Medulla oblongata (tissue), 1 donor: ENCODE results near the gene CTNS.

ENCODE experiments used
- DNase-seq: peaks from one replicate; pipeline ENCODE4 v3.0.0-alpha.2; 2015; ENCODE audit errors: extremely low spot score

Gene CTNS

DNA sequence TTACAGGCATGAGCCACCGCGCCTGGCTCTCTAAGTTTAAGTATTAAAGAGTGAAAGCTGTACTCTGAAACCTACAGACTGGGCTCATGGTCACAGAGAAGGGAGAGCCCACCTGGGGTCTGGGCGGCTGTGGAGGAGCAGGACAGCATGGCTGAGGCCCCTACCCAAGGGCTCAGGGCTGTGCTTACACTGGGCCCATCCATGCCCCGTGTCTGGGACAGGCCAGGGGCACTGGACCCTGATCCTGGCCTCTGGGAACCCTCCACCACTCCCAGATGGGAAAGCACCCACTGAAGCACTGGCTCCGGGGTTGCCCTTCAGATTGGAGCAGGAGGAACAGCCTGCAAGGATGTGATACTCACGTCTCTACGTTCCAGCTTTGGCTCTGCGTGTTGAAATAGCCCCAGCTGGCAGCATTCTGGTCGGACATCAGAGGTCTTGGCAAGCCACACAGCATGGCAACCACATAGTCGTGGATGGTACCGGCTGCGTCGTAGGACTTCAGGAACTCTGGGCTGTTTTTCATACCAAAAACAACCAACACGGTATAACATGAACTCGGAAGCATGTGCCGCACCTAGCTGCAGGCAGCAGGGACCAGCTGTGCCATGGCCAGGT, 13.5 kb upstream of the CTNS start:
- DNase-seq, result no peak

DNA sequence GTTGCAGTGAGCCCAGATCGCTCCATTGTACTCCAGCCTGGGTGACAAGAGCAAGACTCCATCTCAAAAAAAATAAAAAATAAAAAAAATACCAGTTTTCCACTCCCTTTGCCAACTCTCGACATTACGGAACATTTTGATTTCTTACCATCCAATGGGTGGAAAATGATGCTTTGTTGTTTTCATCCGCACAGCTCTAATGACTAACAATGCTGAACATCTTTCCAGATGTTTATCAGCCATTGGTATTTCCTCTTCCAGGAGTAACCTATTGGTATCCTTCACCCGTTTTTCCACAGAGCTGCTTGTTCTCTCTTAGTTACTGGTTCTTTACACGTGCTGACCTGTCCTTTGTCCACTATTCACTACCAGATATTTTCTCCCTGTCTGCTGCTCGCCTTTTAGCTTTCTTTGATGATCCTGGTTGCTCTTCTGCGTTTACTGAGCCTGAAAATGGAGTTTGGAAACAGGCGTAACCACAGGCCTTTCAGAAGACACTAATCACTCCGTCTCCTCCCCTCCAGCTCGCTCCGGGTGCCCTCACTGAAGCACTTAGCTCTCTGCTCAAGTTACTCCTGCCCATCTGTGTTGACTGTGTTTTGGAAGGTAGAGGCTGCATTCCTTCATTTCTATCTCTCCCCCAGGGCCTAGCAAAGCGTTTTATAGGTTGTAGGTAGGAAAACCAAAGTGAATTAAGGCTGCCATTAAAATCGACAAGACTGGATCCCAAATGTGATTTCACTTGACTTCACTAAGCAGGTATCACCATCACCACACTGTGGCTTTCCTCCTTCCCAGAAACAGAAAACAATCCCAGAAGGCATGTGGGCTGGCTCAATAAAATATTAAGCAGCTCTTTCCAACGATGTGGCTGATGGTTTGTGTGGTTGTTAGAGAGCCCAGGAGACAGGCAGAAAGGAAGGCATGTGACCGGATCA, 9.5 kb upstream of the CTNS start:
- DNase-seq, result no peak

DNA sequence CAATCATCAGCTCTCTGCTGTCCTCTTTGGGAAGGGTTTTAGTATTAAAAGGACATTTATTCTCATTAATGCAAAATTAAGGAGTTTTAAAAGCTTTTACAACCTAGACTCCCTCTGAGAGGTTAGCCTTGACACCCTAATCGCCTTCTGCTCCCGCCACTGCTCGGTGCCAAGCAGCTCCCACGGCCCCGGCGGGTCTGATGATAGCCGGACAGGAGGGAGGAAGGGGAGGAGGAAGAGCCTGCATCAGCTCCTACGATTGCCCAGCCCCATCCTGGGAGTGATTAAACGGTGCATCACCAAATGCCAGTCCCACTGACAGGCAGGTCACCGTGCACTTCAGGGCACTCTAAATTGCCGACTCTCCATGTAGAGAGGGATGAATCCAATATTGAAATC, 8.8 kb upstream of the CTNS start:
- DNase-seq, result no peak

DNA sequence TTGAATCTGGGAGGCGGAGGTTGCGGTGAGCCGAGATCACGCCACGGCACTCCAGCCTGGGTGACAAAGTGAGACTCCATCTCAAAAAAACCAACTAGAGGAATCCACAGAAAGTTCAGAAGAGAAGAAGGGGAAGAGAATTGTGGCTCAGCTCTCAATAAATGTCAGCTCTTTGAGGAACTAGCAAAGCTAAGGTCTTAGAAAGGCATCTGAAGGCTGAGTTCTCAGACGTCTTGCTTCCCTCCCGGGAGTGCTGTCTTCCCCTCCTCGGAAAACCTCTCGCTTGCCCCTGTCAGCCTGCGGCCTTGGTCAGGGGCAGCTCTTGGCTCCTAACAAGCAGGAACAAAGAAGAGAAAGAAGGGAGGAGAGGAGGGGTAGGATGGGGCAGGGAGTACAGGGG, 5.8 kb upstream of the CTNS start:
- DNase-seq, result peak; percentile 33

DNA sequence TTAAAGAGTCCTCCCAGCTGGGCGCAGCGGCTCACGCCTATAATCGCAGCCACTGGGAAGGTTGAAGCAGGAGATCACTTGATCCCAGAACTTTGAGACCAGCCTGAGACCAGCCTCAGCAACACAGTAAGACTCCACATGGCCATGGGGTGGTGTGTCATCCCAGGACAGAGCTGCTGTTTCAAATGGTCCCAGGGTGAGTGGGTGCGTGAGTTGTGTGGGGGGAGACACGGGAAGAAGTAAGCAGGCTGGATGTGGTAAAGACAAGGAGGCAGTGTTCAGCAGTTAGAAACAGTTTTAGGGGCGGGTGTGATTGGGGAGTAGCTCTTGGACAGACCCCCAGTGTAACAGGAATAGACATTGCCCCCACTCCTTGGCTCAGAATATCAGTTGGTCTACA, 4.3 kb upstream of the CTNS start:
- DNase-seq, result no peak

DNA sequence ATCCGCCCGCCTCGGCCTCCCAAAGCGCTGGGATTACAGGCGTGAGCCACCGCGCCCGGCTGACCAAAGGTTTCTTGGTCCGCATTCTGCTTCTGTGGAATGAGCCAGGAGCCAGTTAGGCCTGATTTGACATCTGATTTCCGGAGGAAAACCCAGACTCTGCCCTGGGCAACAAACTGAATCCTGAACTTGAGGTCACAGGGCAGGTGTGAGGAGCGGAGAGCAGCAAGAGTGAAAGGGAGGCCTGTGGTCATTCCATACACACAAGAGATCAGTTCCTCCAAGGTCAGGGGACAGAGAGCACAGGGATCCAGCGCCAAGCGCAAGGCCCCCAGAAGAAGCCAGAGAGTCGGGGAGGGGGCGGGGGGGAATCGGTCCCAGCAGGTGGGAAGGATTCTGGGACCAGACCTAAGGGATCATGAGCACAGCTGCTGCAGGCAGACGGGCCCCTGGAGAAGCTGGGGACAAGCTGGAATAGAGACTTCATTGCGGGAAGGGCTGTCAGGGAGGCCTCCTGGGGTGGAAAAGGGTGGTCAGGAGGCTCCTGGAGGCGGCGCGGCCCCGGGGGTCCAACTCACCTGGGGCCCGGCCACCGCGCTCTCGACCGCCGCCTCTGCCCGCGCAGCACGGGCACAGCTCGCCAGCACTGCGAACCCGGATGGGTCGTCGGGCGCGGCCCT, 946 bp upstream of the CTNS start:
- DNase-seq, result no peak

DNA sequence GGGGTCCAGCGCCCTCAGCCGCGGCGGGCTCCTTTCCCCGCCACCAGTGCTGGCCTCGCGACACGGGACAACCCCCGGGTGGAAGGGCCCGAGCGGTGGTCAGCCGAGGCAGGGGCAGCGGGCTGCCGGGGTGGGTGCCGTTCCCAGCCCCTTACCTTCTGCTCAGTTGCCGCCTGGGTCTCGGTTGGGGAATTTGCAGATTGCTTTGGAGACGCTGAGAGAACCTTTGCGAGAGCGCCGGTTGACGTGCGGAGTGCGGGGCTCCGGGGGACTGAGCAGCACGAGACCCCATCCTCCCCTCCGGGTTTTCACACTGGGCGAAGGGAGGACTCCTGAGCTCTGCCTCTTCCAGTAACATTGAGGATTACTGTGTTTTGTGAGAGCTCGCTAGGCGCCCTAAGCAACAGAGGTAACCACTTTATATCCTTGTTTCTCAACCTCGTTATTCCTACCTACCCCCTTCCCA, 381 bp downstream of the CTNS start:
- no peak for DNase-seq

DNA sequence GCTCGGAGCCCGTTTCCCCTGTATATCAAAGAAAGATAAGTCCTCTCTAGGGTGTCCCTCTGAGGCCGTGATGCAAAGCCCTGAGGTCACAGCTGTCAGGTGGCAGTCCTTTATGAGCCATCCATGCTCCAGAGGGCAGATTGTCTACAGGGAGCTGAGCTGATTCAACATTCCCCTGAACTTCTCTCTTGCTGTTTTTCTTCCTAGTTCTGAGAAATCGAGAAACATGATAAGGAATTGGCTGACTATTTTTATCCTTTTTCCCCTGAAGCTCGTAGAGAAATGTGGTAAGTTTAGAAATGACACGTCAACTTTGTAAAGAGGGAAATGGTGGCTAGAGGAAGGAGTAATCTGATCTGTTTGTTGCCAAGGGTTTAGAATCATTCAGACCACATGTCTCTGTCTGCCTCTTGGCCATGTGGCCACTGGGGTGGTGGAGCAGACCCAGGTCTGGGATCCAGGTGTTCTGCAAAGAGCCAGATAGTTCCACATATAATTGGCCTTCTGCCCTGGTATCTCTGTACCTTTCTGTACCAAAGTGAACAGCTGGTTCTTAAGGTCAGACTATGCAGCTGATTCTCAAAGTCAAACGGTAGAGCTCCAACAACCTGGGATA, 3.5 kb downstream of the CTNS start:
- DNase-seq, result peak; percentile 60

DNA sequence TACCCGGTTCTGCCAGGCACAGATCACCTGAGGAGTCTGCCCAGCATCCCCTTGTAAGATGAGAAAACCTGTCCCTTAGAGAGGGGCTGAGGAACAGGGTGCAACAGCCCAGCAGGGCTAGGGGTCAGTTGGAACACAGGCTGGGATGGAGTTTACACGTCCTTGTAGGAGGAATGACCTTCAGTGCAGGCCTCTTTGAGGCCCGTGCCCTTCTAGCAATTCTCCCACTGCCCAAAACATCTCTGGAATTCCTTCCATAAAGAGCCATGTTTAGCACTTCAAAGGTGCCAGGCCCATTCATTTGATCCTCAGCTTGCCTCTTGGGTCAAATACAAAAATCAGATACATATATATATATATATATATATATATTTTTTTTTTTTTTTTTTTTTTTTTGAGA, 4.5 kb downstream of the CTNS start:
- DNase-seq, result no peak

DNA sequence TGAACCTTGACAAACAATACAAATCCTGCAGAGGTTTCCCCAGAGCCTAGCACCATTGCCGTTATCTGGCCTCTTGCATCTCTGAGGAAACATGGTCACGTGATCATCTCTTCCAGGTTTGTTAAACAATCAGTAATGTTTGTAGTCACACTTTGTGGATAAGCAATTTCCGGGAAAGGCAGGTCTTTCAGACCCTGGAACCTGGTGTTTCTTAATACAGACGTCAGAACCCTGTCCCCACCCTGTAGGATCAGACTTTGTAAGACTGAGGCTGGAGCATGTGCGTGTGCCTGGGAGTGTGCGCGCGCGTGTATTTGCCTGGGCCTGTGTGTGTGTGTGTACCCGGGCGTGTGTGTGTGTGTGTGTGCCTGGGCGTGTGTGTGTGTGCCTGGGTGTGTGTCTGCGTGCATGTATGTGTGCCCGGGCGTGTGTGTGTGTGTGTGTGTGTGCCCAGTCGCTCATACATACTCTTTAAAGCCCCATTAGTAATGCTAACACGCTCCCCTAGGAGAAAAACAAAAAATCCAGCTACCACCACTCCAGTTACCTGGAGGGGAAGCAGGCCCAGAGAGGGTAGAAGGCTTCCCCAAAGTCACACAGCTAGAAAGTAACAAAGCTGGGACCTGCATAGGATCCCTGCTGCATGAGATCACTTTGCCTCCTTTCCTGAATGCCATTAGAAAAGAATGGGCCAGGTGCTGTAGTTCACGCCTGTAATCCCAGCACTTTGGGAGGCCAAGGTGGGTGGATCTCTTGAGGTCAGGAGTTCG, 5.3 kb downstream of the CTNS start:
- DNase-seq, result no peak

DNA sequence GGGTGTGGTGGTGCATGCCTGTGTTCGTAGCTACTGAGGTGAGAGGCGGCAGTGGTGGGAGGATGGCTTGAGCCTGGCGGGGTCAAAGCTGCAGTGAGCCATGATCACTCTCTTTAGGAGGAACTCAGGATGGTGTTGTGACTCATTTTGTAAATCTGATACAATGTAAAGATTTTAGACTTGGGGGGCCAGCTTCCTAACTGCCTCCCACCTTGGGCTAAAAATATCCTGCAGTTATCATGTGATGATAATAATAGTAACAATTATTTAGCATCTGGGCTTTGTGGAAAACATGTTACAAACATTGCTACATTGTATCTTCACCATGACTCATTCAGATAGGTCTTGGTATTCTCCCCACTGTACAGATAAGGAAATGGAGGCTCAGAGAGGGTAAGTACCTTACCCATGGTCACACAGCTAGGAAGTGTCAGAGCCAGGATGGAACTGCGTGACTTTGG, 7.4 kb downstream of the CTNS start:
- no peak for DNase-seq

DNA sequence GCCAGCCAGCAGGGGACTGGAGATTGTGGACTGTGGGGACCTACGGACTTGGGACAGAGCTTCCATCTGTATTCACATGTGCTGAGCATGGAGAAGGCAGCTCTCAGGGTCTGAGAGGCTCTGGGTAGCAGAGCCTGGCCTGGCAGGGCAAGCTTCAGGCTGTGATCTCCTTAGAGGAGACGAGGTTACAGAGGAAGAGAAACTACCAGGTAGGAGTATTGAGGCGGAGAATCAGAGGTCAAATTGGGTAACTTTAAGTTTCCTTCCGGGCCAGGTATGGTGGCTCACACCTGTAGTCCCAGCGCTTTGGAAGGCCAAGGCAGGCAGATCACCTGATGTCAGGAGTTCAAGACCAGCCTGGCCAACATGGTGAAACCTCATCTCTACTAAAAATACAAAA, 8.8 kb downstream of the CTNS start:
- DNase-seq, result no peak

DNA sequence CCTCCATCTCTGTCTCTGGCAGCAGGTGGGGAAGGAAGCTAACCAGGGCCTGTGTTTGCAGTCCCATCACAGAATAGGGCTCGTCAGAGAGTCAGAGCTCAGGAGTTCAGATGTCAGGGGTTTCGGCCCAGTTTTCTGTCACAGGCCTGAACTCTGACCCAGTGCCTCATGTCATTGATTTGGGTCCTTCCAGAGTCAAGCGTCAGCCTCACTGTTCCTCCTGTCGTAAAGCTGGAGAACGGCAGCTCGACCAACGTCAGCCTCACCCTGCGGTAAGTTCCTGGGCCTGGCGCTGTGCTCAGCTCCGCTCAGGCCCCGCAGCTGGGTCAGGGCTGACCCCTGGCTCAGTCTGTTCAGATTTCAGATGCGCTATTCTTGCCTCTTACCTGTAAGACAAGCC, 10.7 kb downstream of the CTNS start:
- DNase-seq, result no peak

DNA sequence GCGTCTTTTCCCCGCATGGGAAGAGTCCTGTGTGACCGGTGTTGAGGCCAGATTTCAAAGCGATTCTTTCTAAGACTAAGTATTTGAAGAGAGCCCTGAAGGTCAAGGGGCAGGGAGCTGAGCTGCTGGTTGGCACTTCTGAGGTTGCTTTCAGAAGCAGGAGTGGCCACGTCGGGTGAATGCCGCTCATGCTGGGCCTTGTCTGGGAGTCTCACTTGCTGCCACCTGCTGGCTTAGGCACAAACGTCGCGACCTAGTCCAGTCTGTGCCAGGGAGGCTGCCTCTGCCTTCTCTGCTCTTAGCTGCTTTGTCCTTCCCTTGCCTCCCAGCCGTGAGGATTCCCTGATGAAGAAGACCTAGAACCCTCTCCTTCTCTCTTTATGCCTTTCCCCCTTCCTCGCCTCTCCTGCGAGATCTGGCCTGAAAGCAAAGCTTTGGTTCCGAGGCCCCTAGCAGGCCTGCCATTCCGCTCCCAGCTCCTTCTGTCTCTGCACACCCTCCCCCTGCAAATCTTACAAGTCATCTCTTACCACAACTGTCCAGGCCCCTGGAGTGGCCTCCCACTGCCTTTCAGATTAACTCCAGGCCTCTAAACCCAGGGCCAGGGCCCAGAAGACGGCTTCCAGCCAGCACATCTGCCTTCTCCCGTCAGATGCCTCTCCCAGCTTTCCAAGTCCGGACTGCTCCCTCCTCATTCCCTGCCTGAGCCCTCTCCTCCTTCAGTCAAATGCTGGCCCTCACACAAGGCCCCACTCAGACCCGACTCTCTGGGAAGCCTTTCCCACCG, 11.4 kb downstream of the CTNS start:
- peak; percentile 73 for DNase-seq

DNA sequence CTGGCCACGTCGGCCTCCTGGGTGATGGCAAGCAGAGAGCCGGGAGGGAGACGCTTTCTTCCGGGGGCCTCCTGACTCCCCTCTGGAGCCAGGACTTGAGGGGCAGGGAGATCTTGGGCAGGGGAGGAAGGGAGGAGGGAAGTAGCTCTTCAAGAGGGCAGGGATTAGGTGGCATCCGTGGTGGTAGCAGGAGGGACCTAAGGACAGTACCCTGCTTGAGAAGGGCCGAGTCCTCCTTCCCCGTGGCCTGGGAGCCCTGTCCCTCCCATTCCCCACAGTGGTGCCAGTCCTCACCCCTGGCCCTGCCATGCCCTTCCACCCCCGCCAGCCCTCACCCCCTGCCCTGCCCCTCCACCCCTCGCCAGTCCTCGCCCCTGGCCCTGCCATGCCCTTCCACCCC, 19.2 kb downstream of the CTNS start:
- DNase-seq, result no peak

DNA sequence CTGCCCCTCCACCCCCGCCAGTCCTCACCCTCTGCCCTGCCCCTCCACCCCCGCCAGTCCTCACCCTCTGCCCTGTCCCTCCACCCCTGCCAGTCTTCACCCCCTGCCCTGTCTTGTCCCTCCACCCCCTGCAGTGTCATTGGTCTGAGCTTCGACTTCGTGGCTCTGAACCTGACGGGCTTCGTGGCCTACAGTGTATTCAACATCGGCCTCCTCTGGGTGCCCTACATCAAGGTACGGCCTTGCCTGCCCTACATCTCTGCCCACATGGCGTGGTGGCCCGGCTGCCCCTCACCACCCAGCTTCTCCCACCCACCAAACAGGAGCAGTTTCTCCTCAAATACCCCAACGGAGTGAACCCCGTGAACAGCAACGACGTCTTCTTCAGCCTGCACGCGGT, 19.8 kb downstream of the CTNS start:
- DNase-seq, result no peak

DNA sequence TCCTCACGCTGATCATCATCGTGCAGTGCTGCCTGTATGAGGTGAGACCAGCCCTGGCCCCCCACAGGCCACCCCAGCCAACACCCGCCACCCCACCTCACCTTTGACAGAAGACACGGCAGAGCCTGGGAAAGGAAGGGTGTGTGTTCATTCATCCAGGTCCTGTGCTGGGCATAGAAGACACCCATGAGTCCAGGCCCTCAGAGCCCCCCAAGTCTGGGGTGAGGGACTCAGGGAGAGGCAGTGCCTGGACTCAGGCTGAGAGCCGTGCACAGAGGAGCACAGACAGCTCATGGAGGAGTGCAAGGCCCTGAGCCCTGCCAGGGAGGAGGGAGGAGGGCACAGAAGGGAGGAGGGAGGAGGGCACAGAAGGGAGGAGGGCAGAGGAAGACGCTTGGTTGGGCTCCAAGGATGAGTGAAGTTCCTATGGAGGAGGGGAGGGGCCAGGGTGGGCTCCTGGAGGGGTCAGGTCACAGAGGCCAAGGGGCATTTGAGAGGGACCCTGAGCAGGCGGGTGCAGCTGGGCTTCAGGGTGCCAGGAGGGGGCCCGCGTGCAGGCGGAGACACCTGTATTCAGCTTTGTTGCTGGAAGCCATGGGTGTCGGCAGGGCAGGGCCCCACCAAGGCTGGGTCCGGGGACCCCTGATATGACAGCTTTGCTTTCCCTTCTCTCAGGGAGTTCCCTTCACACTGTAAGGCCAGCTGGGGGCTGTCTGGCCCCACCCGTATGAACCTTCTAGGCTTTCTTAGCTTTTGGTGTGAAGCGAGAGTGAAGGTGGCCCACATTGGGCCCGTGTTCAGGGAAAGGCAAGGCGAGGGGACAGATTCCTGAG, 20.4 kb downstream of the CTNS start:
- no peak for DNase-seq

DNA sequence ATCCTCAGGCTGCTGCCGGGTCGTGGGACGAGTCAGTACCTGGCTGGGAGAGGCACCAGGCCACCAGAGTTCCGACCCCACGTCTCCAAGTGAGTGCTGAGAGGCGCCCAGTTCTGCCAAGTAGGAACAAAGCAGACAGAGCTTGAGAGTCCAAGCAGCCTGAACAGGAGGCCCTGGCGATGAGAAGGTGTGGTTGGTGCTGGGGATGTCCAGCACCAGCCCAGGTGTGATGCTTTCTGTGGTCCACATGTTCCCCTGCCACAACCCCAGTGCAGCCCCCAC, 21.0 kb downstream of the CTNS start:
- DNase-seq, result no peak

DNA sequence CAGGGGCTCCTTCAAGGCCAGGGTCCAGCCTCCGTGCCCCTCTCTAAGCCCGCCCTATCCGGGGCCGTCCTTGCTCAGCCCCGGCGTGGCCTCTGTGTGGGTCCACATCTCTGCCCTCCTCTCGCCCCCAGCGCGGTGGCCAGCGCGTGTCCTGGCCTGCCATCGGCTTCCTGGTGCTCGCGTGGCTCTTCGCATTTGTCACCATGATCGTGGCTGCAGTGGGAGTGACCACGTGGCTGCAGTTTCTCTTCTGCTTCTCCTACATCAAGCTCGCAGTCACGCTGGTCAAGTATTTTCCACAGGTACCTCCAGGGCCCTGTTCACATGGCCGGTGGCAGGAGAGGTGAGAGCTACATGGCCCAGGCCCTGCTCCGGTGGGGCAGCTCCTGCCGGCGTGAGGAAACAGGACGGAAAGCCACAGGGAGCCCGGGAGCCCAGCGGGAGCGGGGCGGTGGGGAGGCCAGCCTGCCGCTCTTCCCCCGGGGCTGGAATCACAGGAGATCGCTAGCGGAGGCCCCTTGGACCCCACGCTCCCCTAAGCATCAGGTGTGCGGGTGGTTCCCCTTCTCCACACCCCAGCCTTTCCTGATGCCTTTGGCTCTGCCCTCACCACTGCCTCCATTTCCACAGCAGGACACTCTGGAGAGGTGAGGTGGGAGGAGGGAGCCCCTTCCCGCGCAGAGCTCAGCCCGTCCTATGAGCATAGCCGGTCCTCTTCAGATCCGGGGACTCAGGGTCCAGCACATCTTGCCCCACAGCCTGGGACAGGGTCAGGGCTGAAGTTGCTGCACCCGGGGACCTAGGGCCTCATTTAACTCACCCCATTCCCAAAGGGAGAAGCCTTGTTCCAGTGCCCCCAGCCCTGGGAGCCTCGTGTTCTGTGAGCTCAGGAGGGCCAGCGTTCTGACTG, 21.6 kb downstream of the CTNS start:
- peak; percentile 50 for DNase-seq
